Measurements from ENCODE around the gene GPATCH4. TPM values are rescaled to one million over a fixed set of nuclear protein-coding genes. Genes with fewer than 3 reads are reported as not detected.

The GPATCH4 gene
- total and polyA plus RNA-seq, 2 donors (not counting 1 experiment from before 2014, with no cell fraction given): 11.3 to 38.3 TPM

DNA sequence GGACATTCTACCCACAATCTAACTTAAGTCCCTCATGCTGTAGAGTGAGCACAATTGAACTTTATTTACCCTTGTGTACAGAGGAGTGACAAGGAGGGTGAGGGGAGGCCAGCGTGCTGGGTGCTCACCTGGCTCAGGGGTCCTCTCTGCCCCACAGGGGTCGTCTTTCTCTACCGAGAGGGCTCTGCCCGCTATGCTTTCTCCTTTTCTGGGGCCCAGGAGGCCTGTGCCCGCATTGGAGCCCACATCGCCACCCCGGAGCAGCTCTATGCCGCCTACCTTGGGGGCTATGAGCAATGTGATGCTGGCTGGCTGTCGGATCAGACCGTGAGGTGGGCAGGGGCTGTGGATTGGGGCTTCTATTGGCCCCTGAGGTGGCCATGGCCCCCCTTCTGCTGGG is 46.1 kb upstream of the GPATCH4 start:
- ChIA-PET POLR2A (no interaction called here), CTCF (interaction anchor here (0.5 kb wide), 1 partner anchor 272 kb away, joined by 4 read pairs; no protein-coding TSS in a partner anchor)
- H3K27me3 ChIP-seq (replicated peaks in 1 of 4; ENCODE audit: control extremely low read depth in 1 of 4, control insufficient read depth in 3 of 4, insufficient read depth in 4 of 4, low read length in 3 of 4): peaks cover 0 to 82% (median 46%) of the 10 kb centered on the region in 4 experiments
- H3K36me3 ChIP-seq (replicated peaks in 1 of 2; ENCODE audit: control extremely low read depth in 1 of 2, control insufficient read depth in 1 of 2, extremely low read depth in 1 of 2, insufficient read depth in 2 of 2, low read length in 1 of 2): no peaks in the 10 kb centered on the region
- intact Hi-C loops (cut with micrococcal nuclease): no loop called here
- no peak overlapping the region for H3K27ac ChIP-seq (ENCODE audit: low read length in 2 of 2)
- no peak for DNase-seq
- Mint-ChIP-seq H3K27ac (no peak overlapping the region), H3K4me1 (peaks cover 11% of the 10 kb centered on the region), H3K9me3 (ENCODE audit: insufficient read depth) (no peaks in the 10 kb centered on the region), H3K27me3 (peaks cover 78% of the 10 kb centered on the region), H3K4me3 (no peak overlapping the region)
- ATAC-seq (ENCODE audit: low read depth): no peak
- peaks cover 12 to 14% of the 10 kb centered on the region in 2 donors for H3K4me1 ChIP-seq (ENCODE audit: control insufficient read depth in 2 of 2, insufficient read depth in 2 of 2, low read length in 2 of 2)
- H3K9ac ChIP-seq (ENCODE audit: low read length): no peak overlapping the region
- H2AFZ ChIP-seq (ENCODE audit: insufficient read depth, low read depth, low read length, poor library complexity, severe bottlenecking): no peak overlapping the region
- H3K79me2 ChIP-seq (ENCODE audit: control insufficient read depth, insufficient read depth, low read length): no peaks in the 10 kb centered on the region
- 83% methylated on average over 10 of the region's 10 CpGs for WGBS (ENCODE audit: insufficient coverage)
- H4K20me1 ChIP-seq (ENCODE audit: control insufficient read depth, insufficient read depth, low read length, poor library complexity, severe bottlenecking): no peaks in the 10 kb centered on the region
- TF ChIP-seq EZH2 (IDR thresholded peaks at IDR 0.05; ENCODE audit: borderline replicate concordance, insufficient read depth, low read depth, low read length, poor library complexity, severe bottlenecking): no peak
- TF ChIP-seq CTCF (IDR thresholded peaks at IDR 0.05): no peak
- no peak overlapping the region for H3K4me2 ChIP-seq (replicated peaks; ENCODE audit: low read depth, low read length, poor library complexity, severe bottlenecking)
- peaks cover 0 to 9% (median 0%) of the 10 kb centered on the region in 3 donors for H3K9me3 ChIP-seq (ENCODE audit: control extremely low read depth in 1 of 3, control insufficient read depth in 2 of 3, insufficient read depth in 1 of 3, low read length in 2 of 3)
- H3K4me3 ChIP-seq (ENCODE audit: control extremely low read depth in 1 of 5, extremely low read depth in 1 of 5, insufficient read depth in 1 of 5, low read depth in 2 of 5, low read length in 4 of 5): no peak overlapping the region

DNA sequence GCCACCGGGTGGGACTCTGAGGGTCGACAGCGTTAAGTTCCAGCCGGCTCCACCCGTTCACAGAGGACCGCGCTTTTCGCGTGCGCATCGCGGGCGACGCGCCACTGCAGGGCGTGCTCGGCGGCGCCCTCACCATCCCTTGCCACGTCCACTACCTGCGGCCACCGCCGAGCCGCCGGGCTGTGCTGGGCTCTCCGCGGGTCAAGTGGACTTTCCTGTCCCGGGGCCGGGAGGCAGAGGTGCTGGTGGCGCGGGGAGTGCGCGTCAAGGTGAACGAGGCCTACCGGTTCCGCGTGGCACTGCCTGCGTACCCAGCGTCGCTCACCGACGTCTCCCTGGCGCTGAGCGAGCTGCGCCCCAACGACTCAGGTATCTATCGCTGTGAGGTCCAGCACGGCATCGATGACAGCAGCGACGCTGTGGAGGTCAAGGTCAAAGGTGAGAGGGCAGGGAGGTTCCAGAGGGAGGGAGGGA is 45.5 kb upstream of the GPATCH4 start:
- WGBS (ENCODE audit: insufficient coverage): 28% methylated on average over 51 of the region's 51 CpGs
- Histone ChIP-seq H3K9me3 (ENCODE audit: control extremely low read depth in 1 of 3, control insufficient read depth in 2 of 3, insufficient read depth in 1 of 3, low read length in 2 of 3) (peaks cover 0 to 9% (median 0%) of the 10 kb centered on the region in 3 donors), H3K27ac (ENCODE audit: low read length in 2 of 2) (no peak overlapping the region), H3K36me3 (replicated peaks in 1 of 2; ENCODE audit: control extremely low read depth in 1 of 2, control insufficient read depth in 1 of 2, extremely low read depth in 1 of 2, insufficient read depth in 2 of 2, low read length in 1 of 2) (no peaks in the 10 kb centered on the region), H3K4me3 (ENCODE audit: control extremely low read depth in 1 of 5, extremely low read depth in 1 of 5, insufficient read depth in 1 of 5, low read depth in 2 of 5, low read length in 4 of 5) (no peak overlapping the region), H3K4me1 (ENCODE audit: control insufficient read depth in 2 of 2, insufficient read depth in 2 of 2, low read length in 2 of 2) (peaks cover 17 to 18% of the 10 kb centered on the region in 2 donors), H3K9ac (ENCODE audit: low read length) (no peak overlapping the region), H3K79me2 (ENCODE audit: control insufficient read depth, insufficient read depth, low read length) (no peaks in the 10 kb centered on the region), H3K4me2 (replicated peaks; ENCODE audit: low read depth, low read length, poor library complexity, severe bottlenecking) (no peak overlapping the region), H2AFZ (ENCODE audit: insufficient read depth, low read depth, low read length, poor library complexity, severe bottlenecking) (no peak overlapping the region), H3K27me3 (replicated peaks in 1 of 4; ENCODE audit: control extremely low read depth in 1 of 4, control insufficient read depth in 3 of 4, insufficient read depth in 4 of 4, low read length in 3 of 4) (peaks cover 0 to 82% (median 48%) of the 10 kb centered on the region in 4 experiments), H4K20me1 (ENCODE audit: control insufficient read depth, insufficient read depth, low read length, poor library complexity, severe bottlenecking) (no peaks in the 10 kb centered on the region)
- Mint-ChIP-seq H3K4me1 (peaks cover 11% of the 10 kb centered on the region), H3K4me3 (no peak overlapping the region), H3K9me3 (ENCODE audit: insufficient read depth) (no peaks in the 10 kb centered on the region), H3K27ac (no peak overlapping the region), H3K27me3 (peaks cover 75% of the 10 kb centered on the region)
- ChIA-PET POLR2A (no interaction called here), CTCF (interaction anchor here (0.9 kb wide), 1 partner anchor 14 kb away, joined by 3 read pairs; no protein-coding TSS in a partner anchor)
- ATAC-seq (ENCODE audit: low read depth): no peak
- no peak for TF ChIP-seq CTCF (IDR thresholded peaks at IDR 0.05)
- TF ChIP-seq EZH2 (IDR thresholded peaks at IDR 0.05; ENCODE audit: borderline replicate concordance, insufficient read depth, low read depth, low read length, poor library complexity, severe bottlenecking): no peak
- intact Hi-C loops (cut with micrococcal nuclease): no loop called here
- no peak for DNase-seq
